ENCODE results near the gene CD300H.

CD300H gene

DNA sequence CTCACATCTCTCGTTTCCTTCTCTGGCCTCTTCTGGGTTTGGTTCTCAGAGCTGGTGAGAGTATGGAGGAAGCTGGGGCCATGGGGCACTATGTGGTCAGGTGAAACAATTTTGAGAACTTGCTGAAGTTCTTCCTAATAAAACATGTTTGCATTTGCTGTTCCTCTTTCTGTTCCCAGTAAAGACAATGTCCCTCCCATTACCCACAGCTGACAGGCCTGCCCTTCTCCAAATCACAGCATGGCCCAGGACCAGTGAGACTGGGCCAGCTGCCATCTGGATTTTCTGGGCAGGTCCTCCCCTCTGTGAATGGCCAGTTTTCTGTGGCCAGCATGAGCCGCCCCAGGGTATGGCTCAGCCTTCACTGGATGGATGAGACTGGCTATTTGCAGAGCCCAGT lies at the start of gene CD300H:
TSS of gene CD300H (minus strand) at position 113 of the 400 bp plus-strand sequence.
- no peak for DNase-seq

GRCh38 chr17:74616696-74617095 lies 49.4 kb upstream of the CD300H start:
- DNase-seq = no peak

- DNase-seq = no peak
Observed at GRCh38 chr17:74612046-74612445, 44.7 kb upstream of the CD300H start.

DNA sequence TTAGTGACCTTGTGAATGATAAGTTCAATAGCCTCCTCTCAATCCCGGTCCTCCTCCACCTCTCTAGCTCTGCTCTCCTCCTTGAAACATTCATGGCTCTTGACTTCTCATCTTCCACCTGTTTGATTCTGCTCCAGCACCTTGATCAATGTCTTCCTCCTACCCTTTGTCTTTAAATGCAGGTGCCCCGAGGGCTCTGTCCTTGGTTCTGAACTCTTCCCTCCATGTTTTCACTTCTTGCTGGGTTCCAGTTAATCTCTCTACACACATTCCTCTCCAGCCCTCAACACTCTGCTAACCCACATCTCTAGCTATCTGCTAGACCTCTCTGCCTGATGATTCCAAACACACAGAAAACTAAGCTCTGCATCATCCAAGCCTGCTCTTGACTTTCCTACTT lies 42.8 kb upstream of the CD300H start:
- DNase-seq = no peak

DNA sequence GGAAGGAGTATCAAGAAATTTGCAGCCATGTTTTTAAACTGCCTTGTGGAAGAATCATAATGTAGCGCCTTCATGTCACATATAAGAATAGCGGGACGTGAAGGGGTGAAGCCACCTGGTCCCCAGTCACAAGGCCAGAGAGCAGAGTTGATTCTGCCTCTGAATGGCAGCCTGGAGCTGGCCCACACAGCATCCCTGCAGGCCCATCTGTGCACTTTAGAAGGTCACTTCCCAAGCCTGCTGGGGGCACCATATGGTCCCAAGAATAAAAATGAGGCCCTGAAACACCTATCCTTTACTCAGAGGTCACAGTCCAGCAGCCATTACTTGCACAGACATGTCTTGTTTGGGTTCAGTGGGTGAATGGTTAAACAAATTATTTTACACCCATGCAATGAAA lies 41.2 kb upstream of the CD300H start:
- no peak for DNase-seq

GRCh38 chr17:74607221-74607620 lies 39.9 kb upstream of the CD300H start:
- no peak for DNase-seq

DNA sequence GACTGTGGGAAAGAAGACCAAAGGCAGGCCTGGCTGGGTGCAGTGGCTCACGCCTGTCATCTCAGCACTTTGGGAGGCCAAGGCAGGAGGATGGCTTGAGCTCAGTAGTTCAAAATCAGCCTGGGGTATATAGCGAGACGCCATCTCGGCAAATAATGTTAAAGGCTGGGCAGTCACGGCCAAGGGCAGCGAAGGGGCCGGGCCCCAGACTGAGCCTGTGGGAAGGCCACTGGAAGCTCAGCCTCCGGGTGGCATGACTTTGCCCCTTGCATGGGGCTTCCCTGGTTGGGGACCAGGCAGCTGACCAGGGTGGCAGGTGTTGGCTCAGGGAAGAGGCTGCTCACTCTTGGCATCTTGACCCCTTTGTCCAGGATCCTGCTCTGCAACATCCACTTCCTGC lies 38.7 kb upstream of the CD300H start:
- no peak for DNase-seq

- no peak for DNase-seq
Observed at GRCh38 chr17:74605361-74605760, 38.1 kb upstream of the CD300H start.

- DNase-seq = no peak
Observed at GRCh38 chr17:74604761-74605160, 37.5 kb upstream of the CD300H start.

DNA sequence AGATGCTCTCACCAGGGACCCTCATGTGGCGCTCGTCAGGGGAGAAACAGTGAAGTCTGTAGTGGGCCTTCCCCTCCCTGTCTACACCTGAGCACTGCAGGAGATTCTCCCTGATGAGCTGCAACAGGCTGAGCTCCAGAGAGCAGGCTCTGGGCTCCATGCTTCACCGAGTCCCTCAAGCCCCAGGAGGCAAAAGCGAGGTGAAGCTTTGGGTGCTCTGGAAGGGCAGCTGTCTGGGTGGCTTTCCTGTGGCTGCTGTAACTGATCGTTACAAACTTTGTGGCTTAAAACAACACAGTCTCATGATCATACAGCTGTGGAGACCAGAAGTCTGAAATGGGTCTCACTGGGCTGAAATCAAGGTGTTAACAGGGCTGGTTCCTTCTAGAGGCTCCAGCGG lies 36.9 kb upstream of the CD300H start:
- no peak for DNase-seq

GRCh38 chr17:74603746-74604145 lies 36.4 kb upstream of the CD300H start:
- DNase-seq = no peak

DNA sequence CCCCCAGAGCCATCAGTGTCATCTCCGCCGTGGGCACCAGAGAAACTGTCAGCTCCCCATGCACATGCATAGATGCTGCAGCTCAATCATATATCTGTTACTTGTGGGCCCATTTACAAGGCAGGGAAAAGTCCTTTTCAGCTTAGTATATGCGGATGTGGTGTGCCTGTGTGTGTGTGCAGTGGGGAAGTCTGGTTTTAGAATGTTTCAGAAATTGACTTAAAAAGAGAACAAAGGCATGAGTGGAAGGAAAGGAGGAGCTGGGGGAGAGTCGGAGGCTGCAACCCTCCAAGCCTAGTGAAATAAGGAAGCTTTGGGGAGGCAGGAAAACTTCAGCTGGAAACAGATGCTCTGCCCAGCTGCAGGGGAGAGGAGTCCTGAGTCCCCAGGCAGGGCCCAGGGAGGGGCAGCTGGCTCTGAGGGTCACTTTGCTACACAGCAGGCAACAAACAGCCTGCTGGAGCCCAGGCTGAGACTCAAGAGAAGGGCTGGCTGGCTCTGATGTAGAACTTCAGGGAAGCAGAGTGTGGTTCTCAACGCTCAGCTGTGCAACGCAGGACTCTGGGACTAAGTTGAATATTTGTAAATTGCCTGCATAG lies 35.8 kb upstream of the CD300H start:
- no peak for DNase-seq

DNA sequence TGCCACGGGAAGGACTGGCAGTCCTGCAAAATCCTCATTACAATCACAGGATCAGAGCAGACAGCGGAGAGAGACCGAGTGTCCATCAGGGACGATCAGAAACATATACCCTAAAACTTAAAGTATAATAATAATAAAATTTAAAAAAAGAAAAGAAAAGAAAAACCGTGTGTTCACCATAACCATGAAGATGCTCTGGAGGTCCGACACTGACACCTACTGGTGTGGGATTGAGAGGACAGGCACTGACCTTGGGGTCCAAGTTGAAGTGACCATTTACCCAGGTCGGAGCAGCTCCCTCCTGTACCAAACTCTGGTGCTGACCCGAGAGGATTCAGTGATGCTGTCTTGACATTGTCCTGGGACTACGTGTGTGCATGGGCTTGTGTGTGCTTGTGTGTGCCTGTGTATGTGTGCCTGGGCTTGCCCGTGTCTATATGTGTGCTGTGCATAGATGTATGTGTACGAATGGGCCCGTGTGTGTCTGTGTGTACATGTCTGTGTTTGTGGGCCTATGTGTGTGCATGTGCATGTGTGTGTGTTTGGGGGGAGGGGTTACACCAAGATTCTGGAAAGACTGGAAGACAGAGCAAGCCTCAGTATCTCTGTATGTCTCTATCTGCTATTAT lies 34.7 kb upstream of the CD300H start:
- DNase-seq = peak; percentile 4

GRCh38 chr17:74599448-74599939 lies 32.2 kb upstream of the CD300H start:
- no peak for DNase-seq

- no peak for DNase-seq
Observed at GRCh38 chr17:74599023-74599399, 31.7 kb upstream of the CD300H start.

DNA sequence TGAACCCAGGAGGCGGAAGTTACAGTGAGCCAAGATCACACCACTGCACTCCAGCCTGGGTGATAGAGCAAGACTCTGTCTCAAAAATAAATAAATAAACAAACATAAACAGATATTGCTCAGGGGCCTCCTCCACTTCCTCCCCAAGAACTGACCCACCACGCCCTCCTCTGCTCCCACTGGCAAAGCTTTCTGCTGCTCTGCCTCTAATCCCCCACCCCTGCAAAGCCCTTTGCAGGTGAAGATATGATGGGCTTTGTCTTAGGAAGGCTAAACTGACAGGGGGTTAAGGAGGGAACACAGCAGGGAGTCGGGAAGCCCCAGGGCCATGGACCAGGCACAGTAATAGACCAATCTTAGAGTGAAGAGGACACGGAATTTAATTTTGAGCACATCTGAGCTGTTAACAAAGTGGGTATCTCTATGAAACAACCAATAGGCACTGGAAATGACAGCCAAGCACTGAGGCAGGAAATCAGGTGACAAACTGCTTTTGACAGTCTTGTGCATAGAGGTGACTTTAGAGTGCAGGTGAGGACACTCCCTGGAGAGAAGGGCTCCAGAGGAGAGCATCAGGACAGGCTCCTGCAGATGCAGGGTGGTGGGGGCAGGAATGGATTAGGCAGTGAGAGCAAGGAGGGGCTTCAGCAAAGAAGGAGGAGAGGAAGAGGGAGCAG lies 31.2 kb upstream of the CD300H start:
- DNase-seq = no peak

GRCh38 chr17:74597069-74597790 lies 29.9 kb upstream of the CD300H start:
- DNase-seq = no peak

DNA sequence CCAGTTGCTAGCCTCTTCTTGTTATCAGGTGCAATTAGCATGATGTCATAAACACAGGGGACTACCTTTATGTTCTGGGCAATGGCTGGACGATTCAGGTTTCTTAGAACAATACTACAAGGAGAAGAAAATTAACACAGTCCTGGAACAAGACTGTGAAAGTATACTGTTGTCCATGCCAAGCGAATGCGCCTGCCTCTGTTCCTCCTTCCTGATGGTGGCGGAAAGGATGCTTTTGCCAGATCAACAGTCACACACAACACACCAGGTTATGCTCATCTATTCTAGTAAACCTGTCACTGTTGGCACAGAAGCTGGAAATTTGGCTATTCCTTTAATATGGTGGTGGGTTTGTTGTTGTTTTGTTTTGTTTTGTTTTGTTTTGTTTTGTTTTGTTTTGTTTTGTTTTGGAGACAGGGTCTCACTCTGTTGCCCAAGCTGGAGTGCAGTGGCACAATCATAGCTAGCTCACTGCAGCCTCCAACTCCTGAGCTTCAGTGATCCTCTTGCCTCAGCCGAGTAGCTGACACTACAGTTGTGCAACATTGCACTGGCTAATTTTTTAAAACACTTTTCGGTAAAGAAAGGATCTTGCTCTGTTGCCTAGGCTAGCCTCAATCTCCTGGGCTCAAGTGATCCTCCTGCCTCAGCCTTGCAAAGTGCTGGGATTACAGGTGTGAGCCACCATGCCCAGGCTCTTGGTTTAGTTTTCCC lies 27.9 kb upstream of the CD300H start:
- no peak for DNase-seq

- no peak for DNase-seq
Observed at GRCh38 chr17:74592087-74592990, 25.0 kb upstream of the CD300H start, which contains the start of gene CD300LD. TSS of gene CD300LD (minus strand) at chr17:74592283. CDS start at chr17:74592202, 81 bp downstream.

GRCh38 chr17:74591503-74591902 lies 24.2 kb upstream of the CD300H start:
- DNase-seq = no peak

- DNase-seq = no peak
Observed at GRCh38 chr17:74585711-74586110, 18.4 kb upstream of the CD300H start.

All from NCI-H1105 (cell line).